GM19455 (cell line): ENCODE results near the gene LPCAT1.
"Not testable (repeated sequence)": the region's sequence is repeated elsewhere in the genome, so short reads cannot be mapped to it uniquely, and the experiment has no call there.

Experiments used
- ATAC-seq: cut with Tn5 transposase; IDR thresholded peaks from one replicate; pipeline ENCODE4 v1.9.1; 2021; ENCODE audit not compliant: unreplicated experiment

The LPCAT1 gene

DNA sequence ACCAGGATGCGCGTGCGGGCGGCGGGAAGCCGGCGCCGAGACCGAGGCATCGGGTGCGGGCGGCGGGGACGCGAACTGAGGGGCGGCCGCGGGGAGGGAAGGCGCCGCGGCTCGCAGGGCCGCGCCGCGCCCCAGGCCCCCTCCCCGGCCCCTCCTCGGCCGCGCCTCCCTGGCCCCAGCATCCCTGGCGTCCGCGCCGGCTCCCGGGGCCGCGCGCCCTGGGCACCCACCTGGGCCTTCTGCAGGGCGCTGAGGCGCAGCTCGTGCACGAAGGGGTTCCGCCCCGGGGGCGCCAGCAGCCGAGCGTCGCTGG, 324 bp downstream of the LPCAT1 start:
- ATAC-seq: peak; percentile 22

DNA sequence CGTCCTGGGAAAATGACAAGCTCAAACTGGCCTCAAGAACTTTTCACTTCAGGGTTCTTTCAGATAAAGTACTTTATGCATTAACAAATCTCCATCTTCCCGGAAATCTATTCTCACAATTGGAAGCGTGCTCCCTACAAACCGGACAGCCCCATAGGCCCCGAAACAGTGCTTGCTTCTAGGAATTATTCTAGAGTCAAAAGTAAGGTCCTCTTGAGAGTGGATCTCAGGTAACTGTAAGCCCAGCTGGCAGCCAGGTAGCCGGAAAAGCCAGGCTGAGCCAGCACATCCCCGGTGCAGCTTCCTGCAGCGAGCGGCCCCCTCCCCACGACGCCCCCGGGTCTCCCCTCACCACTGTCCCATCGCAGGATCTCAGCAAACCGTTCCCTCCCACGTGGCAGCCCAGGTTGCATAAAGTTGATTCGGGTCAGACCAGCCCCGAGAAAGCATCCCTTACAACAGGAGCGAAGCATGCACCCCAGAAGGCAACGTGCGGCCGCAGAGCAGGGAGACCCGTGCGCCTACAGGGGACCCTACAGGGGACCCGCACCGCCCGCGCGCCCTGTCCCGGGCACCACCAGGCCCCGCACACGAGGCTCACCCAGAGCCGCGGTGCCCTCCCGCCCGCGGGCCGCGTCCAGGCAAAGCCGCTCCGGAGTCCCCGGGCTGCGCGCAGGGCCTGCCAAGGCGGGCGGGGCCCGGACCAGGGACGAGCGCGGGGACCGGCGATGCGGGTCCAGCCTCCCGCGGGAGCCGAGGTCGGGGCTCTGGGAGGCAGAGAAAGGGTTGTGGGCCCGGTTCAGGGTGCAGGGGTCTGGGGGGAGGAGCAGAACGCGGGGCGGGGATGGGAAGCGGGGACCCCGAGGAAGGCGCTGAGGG, 920 bp downstream of the LPCAT1 start:
- ATAC-seq: no peak

- ATAC-seq: no peak
These were observed 1.8 kb downstream of the LPCAT1 start for GRCh38 chr5:1521671-1522600.

- no peak for ATAC-seq
These were observed 2.8 kb downstream of the LPCAT1 start for GRCh38 chr5:1520791-1521453.

DNA sequence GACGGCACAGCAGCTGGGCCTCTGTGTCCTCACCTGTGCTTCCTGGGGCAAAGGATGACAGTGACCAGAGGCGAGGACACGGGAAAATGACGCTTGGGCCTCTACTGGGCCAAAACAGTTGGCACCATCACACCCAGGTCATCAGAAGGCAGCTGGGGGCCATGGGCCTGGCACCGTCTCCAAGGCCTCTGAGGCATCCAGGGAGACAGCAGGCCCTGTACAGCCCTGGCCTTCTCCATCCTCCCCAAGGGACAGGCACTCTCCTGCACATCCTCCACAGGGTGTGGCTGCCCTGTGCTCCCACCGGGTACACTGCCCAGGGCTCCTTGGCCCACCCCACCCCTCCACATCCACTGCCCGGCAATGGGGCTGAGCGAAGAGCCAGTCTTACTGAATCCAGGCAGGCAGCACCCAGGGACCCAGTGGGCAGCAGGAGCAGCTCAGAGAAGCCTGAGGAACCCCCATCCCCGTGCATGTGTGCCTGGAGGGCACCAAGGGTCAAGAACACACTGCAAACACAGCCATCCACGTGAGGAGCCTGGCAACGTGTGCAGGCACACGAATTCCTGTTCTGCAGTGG, 4.0 kb downstream of the LPCAT1 start:
- no peak for ATAC-seq

- ATAC-seq: no peak
These were observed 5.9 kb downstream of the LPCAT1 start for GRCh38 chr5:1517838-1518237.

DNA sequence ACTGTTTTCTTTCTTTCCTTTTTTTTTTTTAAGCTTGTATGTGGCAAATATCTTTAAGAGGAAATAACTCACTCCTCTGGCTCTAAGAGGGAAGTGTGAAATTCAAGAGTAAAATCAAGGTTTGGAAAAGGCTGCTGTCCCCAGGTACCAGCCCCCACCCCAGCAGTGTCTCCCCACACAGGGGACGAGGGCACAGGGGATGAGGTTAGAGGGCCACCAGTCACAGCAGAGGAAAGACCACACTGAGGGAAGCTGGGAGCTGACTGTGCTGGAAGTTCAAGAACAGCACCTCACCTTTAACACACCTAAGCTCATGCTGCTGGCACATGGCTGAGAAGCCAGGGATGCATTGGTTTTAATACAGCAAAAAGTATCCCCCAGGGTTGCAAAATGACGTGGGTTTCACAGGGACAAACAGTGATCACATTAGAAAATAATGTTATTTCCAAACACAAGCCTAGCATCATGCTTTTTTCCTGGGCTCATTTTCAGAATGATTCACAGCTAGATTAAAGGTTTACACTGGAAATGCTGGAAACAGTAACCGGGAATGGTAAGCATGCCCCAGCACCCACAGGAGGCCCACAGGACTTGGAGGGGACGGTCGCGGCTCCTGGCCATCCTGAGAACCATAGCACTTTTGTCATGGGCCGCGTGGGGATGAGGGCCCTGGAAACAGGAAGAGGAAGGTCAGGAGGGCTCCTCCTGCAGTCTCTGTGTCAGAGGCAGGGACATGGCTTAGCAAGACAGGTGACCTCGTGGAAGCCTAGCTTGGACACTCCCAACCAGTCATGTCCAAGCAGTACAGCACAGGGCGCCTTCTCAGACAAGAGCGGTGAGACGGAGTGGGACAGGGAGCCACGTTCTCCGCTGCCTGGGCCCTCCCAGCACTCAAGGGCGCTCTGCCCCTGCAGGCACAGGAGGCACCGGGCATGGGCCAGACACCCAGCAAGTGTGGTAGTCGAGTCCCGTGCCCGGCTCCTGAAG, 6.9 kb downstream of the LPCAT1 start:
- ATAC-seq: no peak

GRCh38 chr5:1515921-1516571, 7.7 kb downstream of the LPCAT1 start:
- no peak for ATAC-seq

DNA sequence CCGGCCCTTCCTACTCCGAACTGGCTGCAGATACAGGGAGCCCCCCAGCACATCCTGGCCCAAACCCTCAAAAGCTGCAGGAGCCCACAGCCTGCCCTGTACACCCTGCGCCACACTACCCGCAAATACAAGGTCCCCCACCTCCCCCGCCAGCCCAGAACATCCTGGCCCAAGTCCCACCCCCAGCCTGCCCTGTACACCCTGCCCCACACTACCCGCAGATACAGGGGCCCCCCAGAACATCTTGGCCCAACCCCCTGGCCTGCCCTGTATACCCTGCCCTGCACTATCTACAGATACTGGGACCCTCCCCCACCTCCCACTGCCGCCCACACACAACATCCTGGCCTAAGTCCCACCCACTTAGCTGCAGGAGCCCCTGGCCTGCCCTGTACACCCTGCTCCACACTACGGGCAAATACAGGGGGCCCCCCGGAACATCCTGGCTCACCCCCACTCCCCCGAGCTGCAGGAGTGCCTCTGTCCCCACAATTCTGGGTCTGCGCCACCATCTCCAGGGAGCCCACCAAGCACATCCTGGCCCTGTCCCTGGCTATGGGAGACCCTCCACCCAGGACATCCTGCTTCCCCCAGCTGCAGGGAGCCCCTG, 8.3 kb downstream of the LPCAT1 start:
- no peak for ATAC-seq

DNA sequence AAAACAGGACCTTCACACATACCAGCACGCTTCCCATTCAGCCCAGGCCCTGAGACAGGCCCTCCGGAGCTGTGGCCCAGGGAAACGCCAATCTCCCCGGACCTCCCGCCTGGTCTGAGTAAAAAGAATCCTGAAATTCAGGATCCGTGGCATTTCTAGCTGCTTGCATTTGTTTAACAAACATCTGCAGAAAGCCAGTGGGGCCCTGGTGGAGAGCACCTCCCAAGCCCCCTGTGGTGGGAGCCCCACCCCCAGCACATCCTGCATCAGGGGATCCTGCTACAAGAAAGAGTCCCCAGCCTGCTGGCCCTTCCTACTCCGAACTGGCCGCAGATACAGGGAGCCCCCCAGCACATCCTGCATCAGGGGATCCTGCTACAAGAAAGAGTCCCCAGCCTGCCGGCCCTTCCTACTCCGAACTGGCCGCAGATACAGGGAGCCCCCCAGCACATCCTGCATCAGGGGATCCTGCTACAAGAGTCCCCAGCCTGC, 8.9 kb downstream of the LPCAT1 start:
- not testable (repeated sequence) for ATAC-seq

DNA sequence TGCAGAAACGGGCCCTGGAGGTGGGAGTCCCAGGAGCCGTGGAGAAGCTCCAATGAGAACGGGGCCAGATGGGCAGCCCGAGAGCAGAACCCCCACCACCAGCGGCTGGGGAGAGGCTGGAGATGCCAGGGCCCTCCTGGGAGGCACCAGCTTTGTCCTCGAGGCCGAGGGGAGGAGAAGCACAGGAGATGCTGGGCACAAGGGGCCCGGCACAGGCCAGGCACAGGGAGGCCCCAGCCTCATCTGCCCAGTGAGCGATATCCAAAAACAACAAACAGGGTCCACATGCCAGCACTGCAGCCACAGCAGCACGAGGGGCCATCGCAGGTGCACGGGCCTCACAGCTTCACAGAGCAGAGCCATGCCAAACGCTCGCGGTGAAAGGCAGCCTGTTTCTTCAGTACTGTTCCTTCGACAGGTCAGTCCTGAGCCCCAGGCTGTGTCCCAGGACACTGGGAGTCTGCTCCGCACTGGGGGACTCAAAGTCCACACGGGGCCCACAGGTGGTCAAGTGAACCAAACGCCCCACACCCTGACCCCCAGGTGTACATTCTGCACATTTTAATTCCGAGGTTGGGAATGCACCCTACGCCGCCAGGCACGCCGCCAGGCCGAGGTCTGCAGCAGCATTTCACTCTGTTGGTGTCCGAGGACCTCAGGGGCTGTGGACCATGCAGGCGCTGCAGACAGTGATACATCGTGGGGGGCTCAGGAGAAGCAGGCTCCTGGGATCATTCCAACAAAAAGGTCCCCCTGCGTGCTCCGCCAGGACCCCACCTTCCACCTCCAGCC, 9.5 kb downstream of the LPCAT1 start:
- ATAC-seq: no peak

- ATAC-seq: no peak
These were observed 10.3 kb downstream of the LPCAT1 start for GRCh38 chr5:1513326-1514026.

DNA sequence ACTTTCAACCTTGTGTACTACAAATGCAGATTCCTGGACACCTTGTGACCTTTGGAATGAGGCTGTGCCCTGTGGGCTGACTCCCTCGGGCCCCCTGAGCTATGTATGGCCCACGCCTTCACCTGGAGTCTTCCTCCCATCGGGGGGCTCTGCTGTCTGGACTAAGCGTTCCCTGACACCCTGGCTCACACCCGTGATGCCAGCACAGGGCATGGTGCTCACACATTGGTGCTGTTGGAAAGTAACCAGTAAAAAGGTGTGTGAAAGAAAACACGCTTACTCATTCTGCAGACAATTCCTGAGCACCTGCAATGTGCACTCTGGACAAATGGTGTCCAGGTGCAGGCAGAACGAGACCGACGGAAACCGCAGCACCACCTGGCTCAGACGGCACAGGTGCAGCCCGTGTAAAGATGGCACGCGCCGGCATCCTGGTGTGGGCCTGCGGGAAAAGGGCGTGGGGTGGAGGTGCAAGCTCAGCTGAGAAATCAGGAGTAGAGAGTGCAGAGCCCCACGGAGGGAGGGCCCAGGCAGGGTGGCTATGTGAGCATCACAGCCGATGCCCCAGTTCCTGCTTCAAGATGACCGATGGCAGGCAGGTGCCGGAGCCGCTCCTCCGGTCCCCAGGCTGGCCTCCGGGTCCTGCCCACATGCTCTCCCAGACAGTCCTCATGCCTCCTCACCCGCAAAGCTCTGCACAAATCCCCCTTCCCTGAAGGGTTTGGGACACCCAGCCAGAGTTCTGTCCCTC, 11.0 kb downstream of the LPCAT1 start:
- ATAC-seq: no peak

DNA sequence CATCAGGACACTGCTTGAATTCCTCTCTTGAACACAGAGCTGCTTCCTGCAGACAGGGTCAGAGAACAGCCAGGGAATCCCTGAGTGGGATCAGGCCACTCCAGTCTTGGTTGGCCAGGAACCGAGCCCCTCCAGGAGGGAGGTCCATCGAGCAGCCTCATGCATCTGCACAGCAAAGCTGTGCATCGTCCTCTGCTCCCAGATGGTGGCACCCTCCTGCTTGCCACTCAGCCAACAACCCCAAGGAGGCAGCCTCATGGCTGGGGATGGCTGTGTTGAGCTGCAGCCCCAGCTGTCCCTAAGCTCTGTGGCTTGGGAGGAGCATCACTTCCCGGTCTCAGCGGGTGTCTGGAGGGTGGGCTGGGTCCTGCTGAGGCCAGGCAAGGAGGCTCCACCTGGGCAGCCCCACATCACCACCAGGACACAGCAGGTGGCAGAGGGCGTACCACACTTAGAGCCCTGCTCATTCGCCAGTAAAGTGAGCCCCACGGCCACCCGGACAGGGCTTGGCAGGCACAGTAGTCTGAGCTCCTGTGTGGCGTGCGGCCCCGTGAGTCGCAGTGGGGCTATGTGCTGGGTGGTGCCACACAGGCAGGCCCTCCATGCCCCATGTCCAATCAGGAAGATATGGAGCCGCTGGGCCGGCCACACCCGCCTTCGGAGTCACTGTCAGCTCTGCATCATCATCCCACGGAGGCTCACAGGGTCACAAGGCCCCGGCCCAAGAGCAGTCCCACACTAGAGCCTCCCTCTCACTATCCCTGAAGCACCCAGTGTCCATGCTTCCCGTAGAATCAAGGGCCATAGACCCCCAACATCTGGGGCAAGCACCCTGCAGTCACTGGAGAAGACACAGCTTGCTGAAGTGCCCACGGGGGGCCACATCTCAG, 11.9 kb downstream of the LPCAT1 start:
- no peak for ATAC-seq

GRCh38 chr5:1511048-1511447, 12.7 kb downstream of the LPCAT1 start:
- ATAC-seq: no peak

DNA sequence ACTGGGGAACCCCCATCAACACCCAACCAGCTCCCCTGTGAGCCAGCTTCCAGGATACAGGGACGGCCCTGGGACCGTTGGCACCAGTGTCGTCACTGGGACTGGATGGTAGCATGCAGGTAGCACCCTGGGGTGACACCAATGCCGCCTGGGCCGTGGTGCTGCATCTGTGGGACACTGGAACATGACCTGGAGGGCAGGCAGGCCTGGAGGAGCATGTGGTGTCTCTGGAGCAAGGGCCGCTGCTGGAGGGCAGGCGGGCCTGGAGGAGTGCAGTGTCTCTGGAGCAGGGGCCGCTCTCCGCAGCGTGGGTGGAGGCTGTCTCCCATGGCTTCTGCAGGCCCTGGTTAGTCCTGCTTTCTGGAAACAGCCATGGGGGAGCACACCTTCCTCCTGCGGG, 13.1 kb downstream of the LPCAT1 start:
- no peak for ATAC-seq
